GM23248 (cell line): ENCODE results near the gene PRSS16. TPM values are rescaled to one million over a fixed set of nuclear protein-coding genes. Genes with fewer than 3 reads are reported as not detected.

Source experiments
- DNase-seq: peaks from one replicate; pipeline ENCODE4 v3.0.0-alpha.2; 2015
- H2AFZ ChIP-seq: fragments of 200-600 bp; sonication (generic); 2 replicates; pipeline ENCODE4 v1.6.1; 2016; ENCODE audit warnings: antibody characterized with exemption
- H3F3A ChIP-seq: fragments of 200-600 bp; sonication (generic); 2 replicates; pipeline ENCODE4 v1.6.1; 2016; ENCODE audit warnings: mild to moderate bottlenecking, antibody characterized with exemption, mixed run types; ENCODE audit not compliant: insufficient read depth
- H3K27ac ChIP-seq: fragments of 200-600 bp; sonication (generic); 2 replicates; pipeline ENCODE4 v1.5.1; 2016; ENCODE audit warnings: mild to moderate bottlenecking
- H3K27me3 ChIP-seq: fragments of 200-600 bp; sonication (generic); replicated peaks from 2 replicates; pipeline ENCODE4 v1.6.1; 2016; ENCODE audit warnings: mild to moderate bottlenecking; ENCODE audit not compliant: insufficient read depth
- H3K36me3 ChIP-seq: fragments of 200-600 bp; sonication (generic); 2 replicates; pipeline ENCODE4 v1.6.1; 2016; ENCODE audit warnings: low read depth, mild to moderate bottlenecking
- H3K4me1 ChIP-seq: fragments of 200-600 bp; sonication (generic); 2 replicates; pipeline ENCODE4 v1.6.1; 2016; ENCODE audit warnings: mild to moderate bottlenecking; ENCODE audit not compliant: insufficient read depth
- H3K4me2 ChIP-seq: fragments of 200-600 bp; sonication (generic); one replicate; pipeline ENCODE4 v1.6.1; 2016; ENCODE audit warnings: mild to moderate bottlenecking; ENCODE audit not compliant: unreplicated experiment
- H3K4me3 ChIP-seq: fragments of 200-600 bp; sonication (generic); 2 replicates; pipeline ENCODE4 v1.5.1; 2016; ENCODE audit warnings: mild to moderate bottlenecking
- H3K79me2 ChIP-seq: fragments of 200-600 bp; sonication (generic); 2 replicates; pipeline ENCODE4 v1.6.1; 2016; ENCODE audit warnings: mild to moderate bottlenecking; ENCODE audit not compliant: insufficient read depth
- H3K9ac ChIP-seq: fragments of 200-600 bp; sonication (generic); 2 replicates; pipeline ENCODE4 v1.6.1; 2016; ENCODE audit warnings: mild to moderate bottlenecking
- H3K9me2 ChIP-seq: fragments of 200-600 bp; sonication (generic); 2 replicates; pipeline ENCODE4 v1.6.1; 2016; ENCODE audit warnings: mixed run types, mild to moderate bottlenecking, moderate library complexity; ENCODE audit not compliant: insufficient read depth
- H3K9me3 ChIP-seq: fragments of 200-600 bp; sonication (generic); one replicate; pipeline ENCODE4 v1.6.1; 2017; ENCODE audit warnings: low read depth
- H4K20me1 ChIP-seq: fragments of 200-600 bp; sonication (generic); 2 replicates; pipeline ENCODE4 v1.6.0; 2016; ENCODE audit not compliant: insufficient read depth
- EZH2 ChIP-seq: fragments of 200-600 bp; sonication (generic); IDR thresholded peaks from 2 replicates; pipeline ENCODE4 v1.6.1; 2018; ENCODE audit warnings: antibody characterized with exemption, mild to moderate bottlenecking; ENCODE audit not compliant: insufficient read depth, poor library complexity, severe bottlenecking
- EZH2phosphoT487 ChIP-seq: fragments of 200-600 bp; sonication (generic); IDR thresholded peaks from 2 replicates; pipeline ENCODE4 v1.6.1; 2018; ENCODE audit warnings: antibody characterized with exemption, moderate library complexity, mild to moderate bottlenecking, low read depth; ENCODE audit not compliant: insufficient read depth
- WGBS, 2 experiments: methylation state at CpG; one replicate each; pipeline ENCODE4 v1.1.6; 2015 to 2017; ENCODE audit warnings: low lambda C conversion rate in 2 of 2, low coverage in 1 of 2; ENCODE audit errors: missing lambda C conversion rate in 2 of 2; 5-methylcytosine and 5-hydroxymethylcytosine counted together
- in situ Hi-C: fragments of 300-500 bp; cut with MboI; formaldehyde crosslinking; loops from 2 replicates; pipeline ENCODE4 v1.15.0; 2020
- polyA plus RNA-seq: library from polyadenylated mRNA; unstranded; fragments of >200 nt; fragmentation: Nextera tagmentation; extraction: Ambion mirVana; gene quantifications from 2 replicates; pipeline ENCODE4 v1.2.1, GENCODE V29; 2016
- total RNA-seq: library from RNA; depleted of rRNA; stranded (reverse); fragments of >200 nt; shearing (Covaris generic); gene quantifications from 2 replicates; pipeline ENCODE4 v1.2.3, GENCODE V29; 2014

Gene PRSS16
- total and polyA plus RNA-seq, 2 experiments from 2014 or later, result 0.86 TPM; not detected in 1

- Histone ChIP-seq H2AFZ (peak overlapping the region; percentile 34), H3K36me3 (no peaks in the 10 kb centered on the region), H3K9me3 (no peaks in the 10 kb centered on the region), H3K4me1 (no peaks in the 10 kb centered on the region), H3F3A (no peaks in the 10 kb centered on the region), H3K9me2 (no peaks in the 10 kb centered on the region), H4K20me1 (no peaks in the 10 kb centered on the region), H3K9ac (no peak overlapping the region), H3K27me3 (peaks cover 55% of the 10 kb centered on the region), H3K79me2 (no peaks in the 10 kb centered on the region), H3K4me3 (0 out of 2 replicates have a peak overlapping the region, but pooled peaks have one; percentile 21), H3K4me2 (peak overlapping the region; percentile 45), H3K27ac (no peak overlapping the region)
- 3 to 4% methylated on average over 22 of the region's 22 CpGs for WGBS, 2 experiments
- in situ Hi-C loops, result no loop called here
- peak; percentile 26 for TF ChIP-seq EZH2
- TF ChIP-seq EZH2phosphoT487, result no peak
- DNase-seq, result peak; percentile 27
These were observed 20.4 kb downstream of the PRSS16 start for GRCh38 chr6:27267857-27268434.

- Histone ChIP-seq H3K4me1 (no peaks in the 10 kb centered on the region), H3K9ac (no peak overlapping the region), H3K79me2 (no peaks in the 10 kb centered on the region), H3K4me2 (no peak overlapping the region), H3K27me3 (peaks cover 51% of the 10 kb centered on the region), H4K20me1 (no peaks in the 10 kb centered on the region), H3K9me2 (no peaks in the 10 kb centered on the region), H3K36me3 (no peaks in the 10 kb centered on the region), H2AFZ (0 out of 2 replicates have a peak overlapping the region, but pooled peaks have one; percentile 34), H3K4me3 (no peak overlapping the region), H3F3A (no peaks in the 10 kb centered on the region), H3K27ac (no peak overlapping the region), H3K9me3 (no peaks in the 10 kb centered on the region)
- TF ChIP-seq EZH2phosphoT487 (no peak), EZH2 (no peak)
- in situ Hi-C loops, result no loop called here
- no peak for DNase-seq
- 47 to 53% methylated on average over 14 of the region's 14 CpGs for WGBS, 2 experiments
These were observed 21.3 kb downstream of the PRSS16 start for GRCh38 chr6:27268803-27269202.

- Histone ChIP-seq H3K79me2 (no peaks in the 10 kb centered on the region), H3K27ac (no peak overlapping the region), H3K4me3 (no peak overlapping the region), H3F3A (no peaks in the 10 kb centered on the region), H3K9me3 (no peaks in the 10 kb centered on the region), H4K20me1 (no peaks in the 10 kb centered on the region), H3K36me3 (no peaks in the 10 kb centered on the region), H3K4me1 (no peaks in the 10 kb centered on the region), H3K9ac (no peak overlapping the region), H3K27me3 (peaks cover 27% of the 10 kb centered on the region), H3K9me2 (no peaks in the 10 kb centered on the region), H2AFZ (no peak overlapping the region), H3K4me2 (no peak overlapping the region)
- WGBS, 2 experiments, result 53 to 62% methylated on average over 11 of the region's 11 CpGs
- TF ChIP-seq EZH2phosphoT487, result no peak
- no peak for TF ChIP-seq EZH2
- DNase-seq, result no peak
- in situ Hi-C loops, result no loop called here
These were observed 26.3 kb downstream of the PRSS16 start for GRCh38 chr6:27273783-27274182.

- Histone ChIP-seq H4K20me1 (no peaks in the 10 kb centered on the region), H2AFZ (no peak overlapping the region), H3K79me2 (no peaks in the 10 kb centered on the region), H3K36me3 (no peaks in the 10 kb centered on the region), H3K4me3 (no peak overlapping the region), H3K4me1 (0 out of 2 replicates have a peak, but pooled peaks cover under 1% of the 10 kb centered on the region), H3K27ac (no peak overlapping the region), H3K9ac (no peak overlapping the region), H3F3A (peaks cover 7% of the 10 kb centered on the region; the same call in 1 of the 2 replicates), H3K9me3 (no peaks in the 10 kb centered on the region), H3K4me2 (no peak overlapping the region), H3K9me2 (no peaks in the 10 kb centered on the region), H3K27me3 (peaks cover 15% of the 10 kb centered on the region; the same call in 1 of the 2 replicates)
- WGBS, 2 experiments, result 22 to 28% methylated on average over 31 to 36 of the region's 36 CpGs
- TF ChIP-seq EZH2phosphoT487 (no peak), EZH2 (no peak)
- in situ Hi-C loops, result no loop called here
- no peak for DNase-seq
These were observed 27.8 kb downstream of the PRSS16 start for GRCh38 chr6:27275025-27275956.
